BJ (cell line): ENCODE measurements around the gene S100A6. TPM values are rescaled to one million over a fixed set of nuclear protein-coding genes. Genes with fewer than 3 reads are reported as not detected.

Experiments used
- CTCF ChIA-PET: fragments of 350-600 bp; formaldehyde crosslinking; extraction: SDS; loops from one replicate; lab custom pipeline; 2021; ENCODE audit warnings: antibody characterized with exemption, inconsistent platforms; lab: Yijun Ruan, JAX
- POLR2A ChIA-PET: fragments of 300-600 bp; sonication (Branson Sonifier 250); formaldehyde crosslinking; extraction: SDS; loops from one replicate; lab custom pipeline; 2021; ENCODE audit warnings: antibody characterized with exemption; lab: Charles Lee
- DNase-seq: peaks from one replicate; pipeline ENCODE4 v3.0.0-alpha.2; 2011; ENCODE audit warnings: low read depth
- H3K27me3 ChIP-seq: 2 replicates; pipeline ENCODE4 v1.6.0; 2011; ENCODE audit warnings: low read length; ENCODE audit not compliant: control insufficient read depth, insufficient read depth
- H3K36me3 ChIP-seq: 2 replicates; pipeline ENCODE4 v1.5.1; 2011; ENCODE audit warnings: low read length; ENCODE audit not compliant: control insufficient read depth, insufficient read depth
- H3K4me3 ChIP-seq: 2 replicates; pipeline ENCODE4 v1.5.1; 2011; ENCODE audit warnings: low read depth, mild to moderate bottlenecking, control low read depth, low read length
- CTCF ChIP-seq: IDR thresholded peaks from 2 replicates; pipeline ENCODE4 v1.5.1; 2011; ENCODE audit warnings: low read depth, mild to moderate bottlenecking, control low read depth, inconsistent platforms, low read length, moderate library complexity; ENCODE audit not compliant: insufficient read depth
- polyA plus RNA-seq: library from polyadenylated mRNA; depleted of rRNA; stranded (reverse); fragments of >200 nt; gene quantifications from 2 replicates; pipeline ENCODE4 v1.2.3, GENCODE V29; 2011

The S100A6 gene
- polyA plus RNA-seq, 1 experiment: 1,308 TPM

- DNase-seq: no peak
- H3K27me3 ChIP-seq: no peaks in the 10 kb centered on the region
- ChIA-PET POLR2A (no interaction called here), CTCF (interaction anchor here (1.2 to 5.2 kb wide), 4 partner anchors 12 to 18 kb away, joined by 3 to 39 read pairs (median 10); partner anchors contain the start of genes S100A5 and S100A6)
- TF ChIP-seq CTCF: no peak
- no peak overlapping the region for H3K4me3 ChIP-seq
- no peaks in the 10 kb centered on the region for H3K36me3 ChIP-seq
Observed at GRCh38 chr1:153552335-153552734, 16.5 kb upstream of the S100A6 start.

GRCh38 chr1:153550827-153551500 is 15.2 kb upstream of the S100A6 start:
- no peaks in the 10 kb centered on the region for H3K36me3 ChIP-seq
- no peaks in the 10 kb centered on the region for H3K27me3 ChIP-seq
- DNase-seq: no peak
- CTCF ChIA-PET: interaction anchor here (0.6 to 5.2 kb wide), 9 partner anchors 13 to 110 kb away, joined by 3 to 39 read pairs (median 6); partner anchors contain the start of gene S100A6
- no peak for TF ChIP-seq CTCF
- no peak overlapping the region for H3K4me3 ChIP-seq
- POLR2A ChIA-PET: no interaction called here

- no peak for DNase-seq
- CTCF ChIA-PET: interaction anchor here (0.6 to 5.2 kb wide), 9 partner anchors 11 to 110 kb away, joined by 3 to 39 read pairs (median 3); partner anchors contain the start of gene S100A6
- H3K27me3 ChIP-seq: no peaks in the 10 kb centered on the region
- POLR2A ChIA-PET: no interaction called here
- TF ChIP-seq CTCF: no peak
- H3K4me3 ChIP-seq: no peak overlapping the region
- no peaks in the 10 kb centered on the region for H3K36me3 ChIP-seq
Observed at GRCh38 chr1:153550398-153550758, 14.6 kb upstream of the S100A6 start.

GRCh38 chr1:153549741-153550397 is 14.1 kb upstream of the S100A6 start:
- CTCF ChIA-PET: interaction anchor here (0.6 to 5.2 kb wide), 8 partner anchors 12 to 111 kb away, joined by 3 to 39 read pairs (median 3); partner anchors contain the start of gene S100A6
- H3K36me3 ChIP-seq: no peaks in the 10 kb centered on the region
- no peak overlapping the region for H3K4me3 ChIP-seq
- no peak for DNase-seq
- POLR2A ChIA-PET: interaction anchor here (1.0 kb wide), 1 partner anchor 17 kb away, joined by 3 read pairs; no protein-coding TSS in a partner anchor
- no peaks in the 10 kb centered on the region for H3K27me3 ChIP-seq
- no peak for TF ChIP-seq CTCF
